Left hindlimb (tissue), 1 donor: ENCODE data around the gene SIK2.

Source experiments
- DNase-seq: peaks from one replicate; pipeline ENCODE4 v3.0.0-alpha.2; 2018

SIK2 gene

DNA sequence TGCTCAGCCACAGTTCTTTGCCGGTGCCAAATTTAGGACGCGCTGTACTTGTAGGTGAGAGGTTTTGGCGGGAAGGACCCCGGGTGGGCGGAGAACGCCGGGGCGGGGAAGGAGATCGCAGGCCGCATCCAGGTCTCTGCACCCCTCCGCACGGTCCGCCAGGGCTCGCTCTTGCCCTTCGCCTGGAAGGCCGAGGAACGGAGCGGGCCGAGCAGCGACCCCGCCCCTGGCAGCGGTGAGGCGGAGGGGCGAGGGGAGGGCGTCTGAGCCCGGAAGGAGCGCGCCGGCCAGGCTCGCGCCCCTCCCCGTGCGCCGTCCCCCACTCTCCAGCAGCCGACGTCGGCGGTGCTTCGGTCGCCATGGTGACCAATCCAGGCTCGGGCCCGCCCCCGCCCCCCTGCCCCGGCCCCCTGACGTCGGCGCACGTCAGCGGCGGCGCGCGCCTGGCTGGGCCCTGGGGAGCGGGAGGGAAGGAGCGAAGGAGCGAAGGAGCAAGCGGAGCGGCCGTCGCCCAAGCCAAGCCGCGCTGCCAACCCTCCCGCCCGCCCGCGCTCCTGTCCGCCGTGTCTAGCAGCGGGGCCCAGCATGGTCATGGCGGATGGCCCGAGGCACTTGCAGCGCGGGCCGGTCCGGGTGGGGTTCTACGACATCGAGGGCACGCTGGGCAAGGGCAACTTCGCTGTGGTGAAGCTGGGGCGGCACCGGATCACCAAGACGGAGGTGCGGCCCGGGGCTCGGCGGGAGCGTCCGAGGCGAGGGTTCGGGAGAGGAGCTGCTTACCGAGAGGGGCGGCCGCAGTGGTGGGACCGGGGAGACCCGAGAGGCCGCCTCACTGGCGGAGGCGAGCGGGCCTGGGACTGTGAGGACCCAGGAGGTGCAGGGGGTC is at the start of gene SIK2:
Gene SIK2, plus strand, starts transcription at position 471 of the 886 bp plus-strand sequence. Its CDS starts 115 bp downstream, at position 586.
- peak; percentile 98 for DNase-seq

DNA sequence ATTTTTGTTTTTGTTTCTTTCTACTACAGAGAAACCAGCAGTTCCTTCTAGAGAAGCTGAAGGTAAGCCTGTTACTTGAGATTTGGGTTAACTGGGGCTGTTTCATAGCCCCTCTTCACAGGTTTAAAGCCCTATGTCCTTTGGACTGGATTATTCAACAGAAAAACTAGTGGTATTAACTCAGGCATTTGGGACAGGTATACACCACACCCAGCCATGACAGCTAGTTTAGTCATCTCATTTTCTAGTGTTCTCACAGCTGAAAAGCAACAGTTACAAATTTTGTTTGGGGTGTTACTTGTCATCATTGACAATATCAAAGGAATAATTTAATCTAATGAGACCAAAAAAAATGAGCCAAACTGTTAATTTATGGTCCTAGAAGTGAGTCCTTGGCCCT is 47.7 kb upstream of the SIK2 start:
- DNase-seq, result no peak

DNA sequence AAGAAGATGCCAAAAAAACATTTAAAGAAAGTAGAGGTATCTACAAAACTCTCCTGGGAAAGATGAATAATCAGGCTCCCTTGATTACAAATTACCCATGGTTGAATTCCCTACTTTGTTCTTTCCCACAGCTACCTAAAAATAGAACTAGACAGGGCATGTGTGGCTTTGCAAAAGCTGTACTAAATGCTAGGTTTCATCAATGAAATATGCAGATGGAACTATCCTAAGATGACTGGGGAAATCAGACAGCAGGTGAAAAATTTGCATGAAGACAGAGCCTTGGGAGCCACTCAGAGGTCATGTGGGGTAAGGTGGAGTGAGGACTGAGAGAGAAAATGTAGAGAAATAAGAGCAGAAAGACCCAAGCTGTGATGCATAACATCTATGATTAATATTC is 47.0 kb upstream of the SIK2 start:
- no peak for DNase-seq

DNA sequence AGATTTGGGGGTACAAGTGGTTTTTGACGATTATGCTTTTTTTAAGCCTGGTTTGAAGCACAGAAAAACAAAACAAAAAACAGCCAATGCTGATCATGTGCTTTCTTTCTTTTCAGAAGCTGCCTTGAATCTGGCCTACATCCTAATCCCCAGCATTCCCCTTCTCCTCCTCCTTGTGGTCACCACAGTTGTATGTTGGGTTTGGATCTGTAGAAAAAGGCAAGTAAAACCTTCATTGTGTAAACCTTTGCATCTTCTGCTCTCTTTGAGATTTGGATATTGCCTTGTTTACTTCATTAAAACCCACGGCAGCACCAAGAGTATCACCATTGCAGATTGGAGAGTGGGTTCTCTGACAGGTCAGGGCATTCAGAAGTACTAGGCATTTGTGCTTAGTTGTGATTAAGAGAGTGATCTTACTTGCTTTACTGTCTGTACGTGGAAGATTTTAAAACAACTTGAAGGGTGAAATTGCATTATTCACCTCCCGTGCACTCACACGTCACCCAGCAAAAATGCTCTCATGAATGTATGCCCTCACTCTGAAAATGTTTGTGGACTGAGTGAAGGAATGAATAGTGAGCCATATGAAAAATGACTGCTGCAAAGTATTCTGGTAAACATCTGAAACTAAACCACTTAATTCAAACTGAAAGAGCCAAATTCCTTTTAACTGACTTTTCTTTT is 44.7 kb upstream of the SIK2 start:
- DNase-seq, result no peak

DNA sequence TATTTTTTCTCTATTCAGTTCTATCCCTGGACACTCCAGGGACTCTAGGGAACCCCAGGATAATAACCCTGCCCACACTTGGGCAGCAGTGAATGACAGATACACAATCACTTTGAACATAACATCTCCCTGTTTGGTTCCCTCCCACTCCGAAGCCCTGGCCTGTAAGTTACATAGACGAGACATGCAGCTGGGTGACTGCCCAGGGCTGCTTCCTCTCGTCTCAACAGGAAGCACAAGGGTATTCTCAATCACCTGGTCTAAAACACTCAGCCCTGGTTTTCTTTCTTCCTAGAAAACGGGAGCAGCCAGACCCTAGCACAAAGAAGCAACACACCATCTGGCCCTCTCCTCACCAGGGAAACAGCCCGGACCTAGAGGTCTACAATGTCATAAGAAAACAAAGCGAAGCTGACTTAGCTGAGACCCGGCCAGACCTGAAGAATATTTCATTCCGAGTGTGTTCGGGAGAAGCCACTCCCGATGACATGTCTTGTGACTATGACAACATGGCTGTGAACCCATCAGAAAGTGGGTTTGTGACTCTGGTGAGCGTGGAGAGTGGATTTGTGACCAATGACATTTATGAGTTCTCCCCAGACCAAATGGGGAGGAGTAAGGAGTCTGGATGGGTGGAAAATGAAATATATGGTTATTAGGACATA is 42.3 kb upstream of the SIK2 start:
- no peak for DNase-seq

DNA sequence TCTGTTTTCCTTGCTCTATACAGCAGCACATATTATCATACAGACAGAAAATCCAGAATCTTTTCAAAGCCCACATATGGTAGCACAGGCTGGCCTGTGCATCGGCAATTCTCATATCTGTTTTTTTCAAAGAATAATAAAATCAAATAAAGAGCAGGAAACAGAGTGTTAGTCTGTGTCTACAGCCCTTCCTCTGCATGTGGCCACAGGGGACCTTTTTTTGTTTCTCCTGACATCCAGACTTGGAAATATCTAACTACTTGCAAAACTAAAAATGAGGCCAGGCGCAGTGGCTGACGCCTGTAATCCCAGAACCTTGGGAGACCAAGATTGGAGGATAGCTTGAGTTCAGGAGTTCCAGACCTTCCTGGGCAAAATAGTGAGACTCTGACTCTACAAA is 41.4 kb upstream of the SIK2 start:
- no peak for DNase-seq

DNA sequence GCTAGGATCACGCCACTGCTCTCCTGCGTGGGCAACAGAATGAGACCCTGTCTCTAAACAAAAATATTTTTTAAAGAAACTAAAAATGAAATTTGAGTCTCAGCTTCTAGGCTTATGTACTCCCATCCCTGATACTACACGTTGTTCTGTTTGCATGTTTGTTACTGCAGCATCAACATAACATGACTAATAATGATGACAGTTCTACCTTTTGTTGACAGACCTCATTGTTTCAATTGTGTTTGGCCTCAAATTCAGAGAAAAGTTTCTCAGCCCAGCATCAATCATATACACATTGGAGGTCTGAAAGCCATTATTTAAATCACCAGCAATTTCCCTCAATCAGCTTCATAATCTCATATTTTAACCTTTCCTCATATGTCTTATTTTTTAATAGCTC is 40.9 kb upstream of the SIK2 start:
- no peak for DNase-seq

DNA sequence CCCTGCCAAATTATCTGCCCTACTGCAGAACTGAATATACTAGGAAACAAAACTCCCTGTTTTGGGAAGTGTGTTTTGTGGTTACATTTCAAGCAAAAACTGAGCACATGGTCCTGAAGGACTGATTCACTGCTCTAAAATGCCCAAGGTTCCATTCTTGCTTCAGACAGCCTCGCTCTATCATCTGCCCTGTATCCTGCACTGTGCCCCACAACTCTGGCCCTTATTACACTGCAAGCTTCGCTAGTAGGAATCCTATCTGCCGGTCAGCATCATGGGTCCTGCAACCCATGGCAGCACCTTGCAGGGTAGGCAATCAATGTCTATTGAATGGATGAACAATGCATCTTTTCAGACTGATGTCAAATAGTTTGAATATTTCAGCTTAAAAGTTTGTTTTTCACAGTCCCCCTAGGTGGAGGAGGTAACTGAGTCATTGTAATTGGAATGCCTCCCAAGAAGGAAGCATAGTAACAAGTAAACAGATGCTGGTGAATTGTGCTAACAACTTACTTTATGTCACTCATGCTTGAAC is 40.4 kb upstream of the SIK2 start:
- DNase-seq, result no peak

DNA sequence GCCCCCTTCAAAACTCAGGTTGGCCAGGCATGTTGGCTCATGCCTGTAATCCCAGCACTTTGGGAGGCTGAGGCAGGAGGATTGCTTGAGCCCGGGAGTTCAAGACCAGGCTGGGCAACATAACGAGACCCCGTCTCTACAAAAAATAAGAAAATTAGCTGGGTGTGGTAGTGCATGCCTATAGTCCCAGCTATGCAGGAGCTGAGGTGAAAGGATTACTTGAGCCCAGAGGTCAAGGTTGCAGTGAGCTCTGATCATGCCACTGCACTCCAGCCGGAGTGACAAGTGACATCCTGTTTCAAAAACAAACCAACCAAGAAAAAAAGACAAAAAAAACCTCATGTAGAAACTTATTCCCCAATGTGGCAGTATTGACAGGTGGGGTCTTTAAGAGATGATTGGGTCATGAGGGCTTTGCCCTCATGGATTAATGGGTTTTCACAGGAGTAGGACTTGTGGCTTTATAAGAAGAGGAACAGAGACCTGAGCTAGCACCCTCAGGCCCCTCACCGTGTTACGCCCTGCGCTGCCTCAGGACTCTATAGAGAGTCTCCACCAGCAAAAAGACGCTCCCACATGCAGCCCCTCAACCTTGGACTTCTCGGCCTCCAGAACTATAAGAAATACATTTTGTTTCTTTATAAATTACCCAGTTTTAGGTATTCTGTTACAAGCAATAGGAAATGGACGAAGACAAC is 39.4 kb upstream of the SIK2 start:
- no peak for DNase-seq

DNA sequence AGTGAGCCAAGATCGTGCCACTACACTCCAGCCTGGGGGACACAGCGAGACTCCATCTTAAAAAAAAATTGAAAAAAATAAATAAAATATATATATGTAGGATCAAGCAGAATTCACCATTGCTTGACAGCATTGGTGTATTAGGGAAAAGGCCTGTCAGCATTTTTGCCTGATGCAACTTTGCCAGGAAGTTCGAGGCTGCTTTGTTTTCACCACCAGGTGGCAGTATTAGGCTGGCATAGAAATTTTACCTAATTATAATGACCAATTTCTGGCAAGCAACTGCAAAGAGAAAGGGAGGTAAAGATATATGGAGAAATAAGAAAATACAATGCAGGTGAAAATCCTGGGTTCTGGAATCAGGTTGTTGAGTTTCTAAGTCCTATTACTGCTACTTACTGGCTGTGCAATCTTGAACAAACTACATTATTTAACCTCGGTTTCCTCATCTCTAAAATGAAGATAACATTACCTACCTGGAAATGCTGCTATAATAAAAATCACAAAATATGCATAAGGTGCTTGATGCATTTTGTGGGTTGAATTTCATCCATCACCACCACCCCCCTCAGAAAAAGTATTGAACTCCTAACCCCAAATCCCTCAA is 37.0 kb upstream of the SIK2 start:
- DNase-seq, result peak; percentile 48

DNA sequence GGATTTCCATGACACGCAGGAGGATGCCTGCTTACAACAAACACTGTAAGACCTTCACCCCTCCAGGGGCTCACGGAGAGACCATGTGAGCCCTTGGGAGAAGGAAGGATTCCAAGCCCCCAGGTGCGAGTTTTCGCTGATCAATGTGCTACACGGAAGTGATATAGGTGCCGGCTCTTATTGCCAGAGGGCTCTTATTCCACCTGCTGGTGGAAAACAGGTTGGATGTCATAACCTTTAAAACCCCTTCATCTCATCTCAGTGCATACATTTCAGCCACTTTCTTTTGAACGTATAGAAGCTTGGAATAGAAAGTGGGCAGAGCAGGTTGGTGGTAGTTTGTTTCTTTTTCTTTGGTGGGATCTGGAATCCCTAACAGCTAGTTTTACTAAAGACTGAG is 35.9 kb upstream of the SIK2 start:
- DNase-seq, result no peak

DNA sequence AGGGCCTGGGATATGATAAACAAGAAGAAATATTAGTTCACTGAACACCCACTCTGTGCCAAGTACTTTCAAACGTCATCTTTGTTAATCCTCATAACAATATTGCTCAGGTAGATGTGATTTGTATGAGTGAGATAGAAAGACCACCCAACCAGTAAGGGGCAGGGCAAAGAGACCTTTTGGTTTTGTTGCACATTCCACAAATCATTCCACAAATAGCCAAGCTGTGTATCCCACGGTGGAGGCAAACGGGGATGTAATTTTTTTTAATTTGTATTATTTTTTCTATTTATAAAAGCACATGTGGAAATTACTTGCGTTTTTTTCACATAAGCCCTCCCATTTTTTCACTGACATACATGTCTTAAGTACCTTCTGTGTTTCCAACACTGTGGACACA is 32.8 kb upstream of the SIK2 start:
- no peak for DNase-seq

DNA sequence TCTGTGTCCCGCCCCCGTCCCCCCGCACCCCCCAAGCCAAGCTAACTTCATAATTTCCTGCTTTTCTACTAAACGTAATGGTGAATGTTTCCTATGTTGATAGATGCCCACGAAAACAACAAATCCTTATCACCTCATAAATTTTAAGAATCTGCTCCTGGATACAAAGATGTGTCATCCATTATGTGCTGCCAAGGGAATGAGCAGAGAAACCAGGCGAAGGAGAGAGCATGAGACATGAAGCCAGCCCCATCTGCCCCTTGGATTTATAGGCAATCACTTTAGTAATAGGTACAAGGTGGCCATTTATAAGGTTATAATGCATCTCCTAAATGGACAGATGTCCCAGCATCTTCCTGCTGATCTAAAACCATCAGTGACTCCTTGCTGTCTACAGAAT is 31.5 kb upstream of the SIK2 start:
- no peak for DNase-seq

DNA sequence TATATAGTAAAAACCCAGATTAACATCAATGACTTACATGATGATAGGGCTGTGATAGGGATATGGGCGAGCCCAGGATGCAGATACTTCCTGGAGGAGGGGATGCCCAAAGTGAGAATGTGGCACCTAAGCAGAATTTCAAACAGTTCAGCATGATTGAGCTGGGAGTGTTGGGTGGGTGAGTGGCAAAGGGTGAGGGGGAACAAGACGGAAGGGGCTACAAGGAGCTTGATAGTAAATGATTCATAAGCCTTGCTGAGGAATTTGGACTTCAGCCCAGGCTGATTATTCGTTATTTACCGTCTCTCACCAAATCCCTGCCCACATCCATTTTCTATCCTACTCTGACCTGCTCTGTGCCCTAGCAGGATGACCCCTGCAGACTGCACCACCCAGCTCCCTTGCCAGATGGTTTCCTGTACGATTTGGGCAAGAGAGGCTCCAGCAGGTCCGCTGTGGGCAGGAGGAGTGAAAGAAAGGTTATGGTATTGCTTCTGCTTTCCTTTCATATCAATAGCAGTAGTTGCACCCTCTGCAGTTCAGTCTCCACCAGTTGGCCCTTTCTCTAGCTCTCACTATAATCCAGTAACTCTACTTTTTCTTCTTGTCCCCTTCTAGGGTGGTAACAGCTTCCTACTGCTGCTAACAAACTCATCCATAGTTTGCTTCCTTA is 30.3 kb upstream of the SIK2 start:
- DNase-seq, result no peak

DNA sequence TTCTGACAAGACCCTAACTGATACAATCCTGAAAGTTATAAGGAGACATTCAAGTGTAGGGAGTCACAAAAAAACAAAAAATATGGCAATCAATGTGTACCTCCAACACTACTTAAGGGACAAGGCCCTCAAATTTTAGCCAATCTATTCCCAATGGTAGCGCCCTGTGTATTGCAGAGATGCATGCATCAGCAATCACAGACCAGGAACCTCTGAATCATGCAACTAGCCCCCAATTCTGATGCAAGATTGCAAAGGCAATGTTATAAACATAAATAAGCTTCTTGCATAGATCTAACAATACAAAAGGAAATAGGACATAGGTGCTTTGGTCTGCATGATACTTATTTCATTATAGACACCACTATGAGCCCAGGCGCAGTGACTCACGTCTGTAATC is 29.7 kb upstream of the SIK2 start:
- no peak for DNase-seq

DNA sequence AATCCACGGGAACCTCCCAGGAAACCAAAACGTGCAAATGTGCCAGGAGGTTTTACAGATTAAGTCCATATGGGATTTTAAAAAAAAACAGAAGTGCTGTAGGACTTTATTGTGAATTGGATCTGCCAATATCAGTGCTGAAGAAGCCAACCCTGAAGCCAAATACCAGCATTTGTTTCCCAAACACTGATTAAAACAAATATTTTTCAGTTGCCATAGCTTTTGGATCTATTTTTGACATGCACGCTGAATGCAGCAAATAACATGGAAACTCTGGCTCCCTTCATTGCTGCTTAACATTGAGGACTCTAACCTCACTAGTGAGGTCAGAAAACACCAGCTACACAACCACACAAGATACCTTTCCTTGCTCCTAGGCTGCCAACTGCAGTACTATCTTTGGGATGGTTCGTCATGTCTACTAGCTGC is 28.4 kb upstream of the SIK2 start:
- no peak for DNase-seq

DNA sequence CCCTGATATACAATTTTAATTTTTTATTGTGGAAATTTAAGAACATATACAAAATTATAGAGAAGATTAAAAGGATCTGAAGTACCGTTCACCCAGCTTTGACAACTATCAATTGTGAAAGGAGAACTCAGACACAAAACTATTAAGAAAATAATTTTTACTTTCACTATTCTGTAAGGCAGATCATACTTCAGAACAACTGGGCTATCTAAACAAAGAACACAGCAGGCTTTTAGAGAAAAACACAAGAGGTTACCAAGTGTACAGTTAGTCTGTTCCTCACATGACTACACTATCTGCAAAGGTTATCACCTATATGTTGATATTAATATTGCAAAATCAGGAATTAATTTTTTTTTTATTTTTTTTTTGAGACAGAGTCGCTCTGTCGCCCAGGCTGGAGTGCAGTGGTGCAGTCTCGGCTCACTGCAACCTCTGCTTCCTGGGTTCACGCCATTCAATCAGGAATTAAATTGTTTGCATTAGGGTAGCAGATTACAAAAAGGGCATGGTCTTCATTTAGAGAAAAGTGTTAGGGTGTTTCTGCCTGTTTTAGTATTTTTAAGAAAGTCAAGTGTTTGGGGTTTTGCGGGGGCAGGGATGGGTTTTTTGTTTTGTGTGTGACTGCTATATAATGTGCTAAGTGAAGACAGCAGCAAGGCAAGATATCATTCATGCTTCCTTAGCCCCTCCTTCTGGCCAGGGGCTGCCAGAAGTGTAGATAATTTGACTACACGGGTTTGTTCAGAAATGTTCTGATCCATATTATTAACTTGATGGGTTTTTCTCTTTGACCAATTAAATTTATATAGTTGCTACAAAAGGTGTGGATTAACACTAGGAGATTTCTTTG is 27.6 kb upstream of the SIK2 start:
- DNase-seq, result no peak

DNA sequence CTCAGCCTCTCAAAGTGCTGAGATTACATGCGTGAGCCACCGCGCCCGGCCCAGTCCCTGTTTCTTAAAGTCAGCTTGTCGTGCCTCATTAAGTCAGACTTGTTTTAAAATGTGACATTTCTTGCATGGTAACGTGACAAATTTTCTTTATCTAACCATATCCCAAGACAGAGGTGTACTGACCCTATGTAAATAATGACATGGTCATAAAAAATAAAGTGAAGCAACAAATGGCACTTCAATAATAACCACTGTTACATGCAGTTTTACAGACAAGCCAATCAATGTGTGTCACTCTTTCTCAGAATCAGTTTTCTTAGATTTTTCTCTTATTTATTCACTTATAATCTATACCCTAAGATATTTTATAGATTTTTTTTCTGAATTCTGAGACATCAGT is 26.5 kb upstream of the SIK2 start:
- no peak for DNase-seq

DNA sequence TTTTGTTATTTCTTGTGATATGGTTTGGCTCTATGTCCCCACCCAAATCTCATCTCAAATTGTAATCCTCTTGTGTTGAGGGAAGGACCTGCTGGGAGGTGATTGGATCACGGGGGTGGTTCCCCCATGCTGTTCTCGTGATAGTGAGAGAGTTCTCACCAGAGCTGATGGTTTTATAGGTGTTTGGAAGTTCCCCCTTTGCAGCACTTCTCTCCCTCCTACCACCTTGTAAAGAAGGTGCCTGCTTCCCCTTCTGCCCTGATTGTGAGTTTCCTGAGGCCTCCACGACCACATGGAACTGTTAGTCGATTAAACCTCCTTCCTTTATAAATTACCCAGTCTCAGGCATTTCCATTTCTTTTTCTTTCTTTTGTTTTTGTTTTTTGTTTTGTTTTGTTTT is 24.4 kb upstream of the SIK2 start:
- no peak for DNase-seq

DNA sequence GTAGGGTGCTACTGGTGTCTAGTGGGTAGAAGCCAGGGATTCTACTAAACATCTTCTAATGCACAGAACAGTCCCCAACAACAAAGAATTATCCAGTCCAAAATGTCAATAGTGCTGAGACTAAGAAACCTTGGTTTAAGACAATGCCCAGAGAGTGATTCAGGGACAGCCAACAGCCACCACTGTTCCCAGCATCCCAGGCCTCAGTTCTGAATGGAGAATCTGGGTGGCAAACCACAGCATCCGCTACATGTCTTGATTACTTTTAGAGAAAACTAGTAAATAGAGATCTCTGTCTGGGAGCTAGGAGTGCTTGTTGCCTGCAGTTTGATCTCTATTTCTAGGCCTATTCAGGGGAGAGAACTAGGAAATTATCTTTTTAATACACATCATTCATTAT is 20.9 kb upstream of the SIK2 start:
- DNase-seq, result no peak

DNA sequence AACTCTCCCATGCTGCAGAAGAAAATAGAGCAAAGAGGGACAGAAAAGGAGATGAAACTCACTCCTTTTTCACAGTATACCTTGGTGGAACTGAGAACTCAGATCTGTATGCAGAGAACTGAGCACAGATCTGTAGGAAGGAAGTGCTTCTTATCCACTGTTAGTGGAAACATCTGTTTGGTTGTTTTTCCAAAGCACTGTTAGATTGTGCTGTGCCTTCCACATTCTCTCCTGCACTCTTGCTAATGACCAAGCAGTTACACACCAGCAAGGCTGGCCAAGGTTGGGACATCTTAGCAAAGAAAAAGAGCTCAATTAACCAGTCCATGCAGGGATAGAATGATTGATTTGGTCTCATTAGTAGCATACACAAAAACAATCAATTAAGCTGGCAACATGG is 20.1 kb upstream of the SIK2 start:
- no peak for DNase-seq
